ENCODE results near the gene CTNS.

CTNS gene

DNA sequence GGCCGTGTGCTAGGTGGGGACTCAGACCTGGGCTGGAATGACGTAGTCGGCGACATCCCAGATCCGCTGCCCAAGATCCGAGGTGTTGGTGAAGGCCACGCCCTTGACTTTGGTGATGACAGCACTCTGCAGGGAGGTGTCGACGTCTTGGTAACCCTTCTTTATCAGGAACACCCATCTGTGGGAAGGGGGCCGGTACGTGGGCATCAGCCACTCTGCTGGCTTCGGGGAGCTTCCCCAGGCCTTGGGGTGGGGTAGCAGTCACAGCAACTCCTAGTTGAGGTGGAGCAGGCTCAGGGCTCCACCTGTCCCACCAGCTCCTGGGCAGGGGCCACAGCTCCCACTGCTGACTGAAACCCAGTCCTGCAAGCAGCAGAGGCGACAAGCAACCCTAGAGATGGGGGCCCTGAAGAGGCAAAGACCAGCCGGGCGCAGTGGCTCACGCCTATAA lies 55.1 kb downstream of the CTNS start:
- H3K27ac ChIP-seq, result no peak overlapping the region
- no peak for TF ChIP-seq ZFX (IDR thresholded peaks at IDR 0.05; ENCODE audit: borderline replicate concordance)
- TF ChIP-seq, protein P1, sequence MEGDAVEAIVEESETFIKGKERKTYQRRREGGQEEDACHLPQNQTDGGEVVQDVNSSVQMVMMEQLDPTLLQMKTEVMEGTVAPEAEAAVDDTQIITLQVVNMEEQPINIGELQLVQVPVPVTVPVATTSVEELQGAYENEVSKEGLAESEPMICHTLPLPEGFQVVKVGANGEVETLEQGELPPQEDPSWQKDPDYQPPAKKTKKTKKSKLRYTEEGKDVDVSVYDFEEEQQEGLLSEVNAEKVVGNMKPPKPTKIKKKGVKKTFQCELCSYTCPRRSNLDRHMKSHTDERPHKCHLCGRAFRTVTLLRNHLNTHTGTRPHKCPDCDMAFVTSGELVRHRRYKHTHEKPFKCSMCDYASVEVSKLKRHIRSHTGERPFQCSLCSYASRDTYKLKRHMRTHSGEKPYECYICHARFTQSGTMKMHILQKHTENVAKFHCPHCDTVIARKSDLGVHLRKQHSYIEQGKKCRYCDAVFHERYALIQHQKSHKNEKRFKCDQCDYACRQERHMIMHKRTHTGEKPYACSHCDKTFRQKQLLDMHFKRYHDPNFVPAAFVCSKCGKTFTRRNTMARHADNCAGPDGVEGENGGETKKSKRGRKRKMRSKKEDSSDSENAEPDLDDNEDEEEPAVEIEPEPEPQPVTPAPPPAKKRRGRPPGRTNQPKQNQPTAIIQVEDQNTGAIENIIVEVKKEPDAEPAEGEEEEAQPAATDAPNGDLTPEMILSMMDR (IDR thresholded peaks at IDR 0.05), result peak; percentile 12; the same call in 1 of the 2 replicates

DNA sequence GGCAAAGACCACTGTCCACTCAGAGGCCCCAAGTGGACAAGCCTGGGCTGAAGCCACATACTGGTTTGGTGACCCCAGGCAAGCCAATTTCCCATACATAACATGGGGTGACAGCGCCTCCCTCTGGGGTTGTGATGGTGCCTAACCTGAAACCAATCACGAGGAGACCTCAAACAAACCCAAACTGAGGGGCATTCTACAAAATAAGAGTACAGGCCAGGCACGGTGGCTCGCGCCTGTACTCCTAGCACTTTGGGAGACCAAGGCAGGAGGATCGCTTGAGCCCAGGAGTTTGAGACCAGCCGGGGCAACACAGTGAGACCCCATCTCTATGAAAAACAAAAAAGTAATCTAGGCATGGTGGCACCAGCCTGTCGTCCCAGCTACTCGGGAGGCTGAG lies 55.8 kb downstream of the CTNS start:
- H3K27ac ChIP-seq, result no peak overlapping the region
- TF ChIP-seq, protein P1 (IDR thresholded peaks at IDR 0.05), result no peak
- TF ChIP-seq ZFX (IDR thresholded peaks at IDR 0.05; ENCODE audit: borderline replicate concordance), result no peak

DNA sequence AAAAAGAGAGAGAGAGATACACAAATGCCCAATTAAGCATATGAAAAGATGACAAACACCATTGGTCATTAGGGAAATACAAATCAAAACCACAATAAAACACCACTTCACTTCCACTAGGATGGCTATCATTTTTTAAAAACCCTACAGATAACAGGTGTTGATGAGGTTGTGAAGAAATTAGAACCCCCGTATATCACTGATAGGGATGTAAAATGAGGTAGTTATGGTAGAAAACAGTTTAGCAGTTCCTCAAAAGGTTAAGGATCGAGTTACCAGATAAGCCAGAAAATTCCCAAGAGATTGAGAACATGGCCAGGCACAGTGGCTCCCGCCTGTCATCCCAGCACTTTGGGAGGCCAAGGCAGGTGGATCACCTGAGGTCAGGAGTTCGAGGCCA lies 56.6 kb downstream of the CTNS start:
- no peak overlapping the region for H3K27ac ChIP-seq
- TF ChIP-seq ZFX (IDR thresholded peaks at IDR 0.05; ENCODE audit: borderline replicate concordance), result no peak
- TF ChIP-seq, protein P1 (IDR thresholded peaks at IDR 0.05), result no peak

DNA sequence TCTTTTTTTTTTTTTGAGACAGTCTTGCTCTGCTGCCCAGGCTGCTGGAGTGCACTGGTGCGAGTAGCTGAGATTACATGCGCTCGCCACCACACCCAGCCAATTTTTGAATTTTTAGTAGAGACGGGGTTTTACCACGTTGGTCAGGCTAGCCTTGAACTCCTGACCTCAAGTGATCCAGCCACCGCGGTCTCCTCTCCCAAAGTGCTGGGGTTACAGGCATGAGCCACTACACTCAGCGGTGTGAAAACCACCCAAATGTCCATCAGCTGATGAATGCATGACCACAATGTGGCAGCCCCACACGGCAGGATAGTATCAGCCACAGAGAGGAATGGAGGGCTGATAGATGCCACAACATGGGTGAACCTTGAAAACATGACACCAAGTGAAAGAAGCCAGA lies 57.3 kb downstream of the CTNS start:
- H3K27ac ChIP-seq, result no peak overlapping the region
- TF ChIP-seq, protein P1 (IDR thresholded peaks at IDR 0.05), result no peak
- no peak for TF ChIP-seq ZFX (IDR thresholded peaks at IDR 0.05; ENCODE audit: borderline replicate concordance)

DNA sequence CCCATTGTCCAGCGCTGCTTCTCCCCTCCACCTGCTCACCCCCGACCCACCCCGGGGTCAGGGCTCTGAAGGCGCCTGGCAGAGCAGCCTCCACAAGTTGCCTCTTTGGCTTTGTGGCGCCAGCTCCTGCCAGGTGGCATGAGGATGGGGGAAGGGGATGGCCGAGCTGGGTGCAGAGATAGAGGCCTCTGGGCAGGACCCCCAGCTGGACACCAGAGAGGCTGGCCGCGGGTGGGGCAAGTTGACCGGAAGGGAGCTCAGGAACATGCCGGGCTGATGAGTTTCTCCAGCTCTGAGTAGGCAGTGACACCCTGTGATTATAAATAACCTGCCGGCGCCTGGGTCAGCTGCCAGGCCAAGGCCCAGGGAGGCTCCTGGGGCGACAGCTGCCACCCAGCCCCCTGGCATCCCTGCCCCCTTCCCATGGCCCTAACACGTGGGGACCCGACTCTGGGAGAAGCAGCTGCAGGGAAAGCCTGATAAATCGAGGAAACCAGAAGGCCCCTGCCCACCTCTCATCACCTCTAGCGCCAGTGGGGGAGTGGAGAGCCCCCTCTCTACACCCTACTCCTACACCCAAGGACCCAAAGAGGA lies 58.7 kb downstream of the CTNS start:
- TF ChIP-seq ZFX (IDR thresholded peaks at IDR 0.05; ENCODE audit: borderline replicate concordance), result no peak
- TF ChIP-seq, protein P1 (IDR thresholded peaks at IDR 0.05), result no peak
- H3K27ac ChIP-seq, result peak overlapping the region; percentile 65

DNA sequence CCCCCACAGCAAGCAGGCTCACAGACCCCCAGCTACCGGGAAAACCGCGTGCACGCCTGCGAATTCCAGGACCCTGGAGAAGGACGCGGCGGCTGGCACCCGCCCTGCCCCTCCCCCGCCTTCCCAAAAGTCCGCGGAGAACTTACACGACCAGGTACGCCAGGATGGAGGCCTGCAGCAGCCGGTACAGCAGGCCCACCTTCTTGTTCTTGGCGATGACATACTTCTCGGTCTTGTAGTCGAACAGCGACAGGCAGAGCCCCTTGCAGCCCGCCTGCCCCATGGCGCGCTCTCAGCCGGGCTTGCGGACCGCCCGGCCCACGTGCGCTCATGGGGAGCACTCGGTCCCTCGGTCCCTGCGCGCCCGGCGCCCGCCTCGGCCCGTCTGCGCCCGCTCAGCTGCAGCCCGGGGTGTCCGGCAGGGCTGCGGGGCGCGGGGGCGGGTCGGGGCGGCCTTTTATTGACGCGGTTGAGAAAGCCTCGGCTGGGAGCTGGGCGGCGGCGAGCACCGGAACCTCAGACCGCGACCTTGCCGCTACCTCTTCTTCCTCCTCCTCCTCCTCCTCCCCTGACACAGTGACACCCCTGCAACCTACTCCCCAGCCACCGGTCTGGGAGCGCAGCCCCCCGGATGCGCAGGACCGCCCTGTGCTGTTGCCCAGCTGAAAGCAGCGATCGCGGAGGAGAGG lies 59.3 kb downstream of the CTNS start, which contains the start of gene P2RX5:
Gene P2RX5 (minus strand): TSS at position 433 of the 689 bp plus-strand sequence. CDS start 150 bp downstream, at position 283.
- H3K27ac ChIP-seq, result peak within 1 kb of the TSS; percentile 65
- no peak for TF ChIP-seq ZFX (IDR thresholded peaks at IDR 0.05; ENCODE audit: borderline replicate concordance)
- TF ChIP-seq, protein P1 (IDR thresholded peaks at IDR 0.05), result no peak

DNA sequence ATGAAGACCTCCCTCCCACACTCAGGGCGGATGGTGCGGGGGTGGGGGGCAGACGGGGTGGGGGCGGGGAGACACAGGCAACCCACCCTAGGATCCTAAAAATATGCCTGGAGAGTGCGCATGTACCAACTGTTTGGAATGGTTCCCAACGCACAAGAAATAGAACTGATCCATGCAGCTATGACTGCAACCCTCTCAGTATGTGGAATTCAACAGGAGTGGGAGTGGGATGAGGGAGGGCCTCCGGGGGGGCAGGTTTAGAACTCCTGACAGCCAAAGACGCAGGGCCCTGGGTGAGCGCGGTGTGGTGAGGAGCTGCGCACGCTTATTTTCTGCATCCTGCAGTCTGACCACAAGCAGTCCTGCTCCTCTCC lies 60.5 kb downstream of the CTNS start:
- H3K27ac ChIP-seq, result no peak overlapping the region
- TF ChIP-seq, protein P1 (IDR thresholded peaks at IDR 0.05), result no peak
- no peak for TF ChIP-seq ZFX (IDR thresholded peaks at IDR 0.05; ENCODE audit: borderline replicate concordance)

Data from 22Rv1 (cell line).